Stimulated activated naive CD8-positive, alpha-beta T cell treated with anti-CD3 and anti-CD28 coated beads, Interleukin-15, amount 100 ng/mL, for 72 hours (primary cell): ENCODE data around the gene SLC30A3.
"Not testable (repeated sequence)": the region's sequence is repeated elsewhere in the genome, so short reads cannot be mapped to it uniquely, and the experiment has no call there.

Source experiments
- ATAC-seq: fragments of 150-1000 bp; cut with Tn5 transposase; 2 replicates; pipeline ENCODE4 v1.10.0; 2021; ENCODE audit warnings: mild to moderate bottlenecking, moderate library complexity
- DNase-seq, 2 donors: peaks; one replicate each; pipeline ENCODE4 v3.0.0; 2021 to 2022
- H3K27ac Mint-ChIP-seq, 2 donors: one replicate each; pipeline ENCODE4 v1.8.0; 2022; ENCODE audit warnings: mild to moderate bottlenecking in 2 of 2, mixed read lengths in 2 of 2, moderate library complexity in 2 of 2
- H3K27me3 Mint-ChIP-seq: one replicate; pipeline ENCODE4 v1.8.0; 2022; ENCODE audit warnings: mixed read lengths
- H3K4me1 Mint-ChIP-seq: one replicate; pipeline ENCODE4 v1.8.0; 2022; ENCODE audit warnings: mild to moderate bottlenecking, mixed read lengths
- H3K4me3 Mint-ChIP-seq, 2 donors: one replicate each; pipeline ENCODE4 v1.8.0; 2022; ENCODE audit warnings: mild to moderate bottlenecking in 2 of 2, mixed read lengths in 2 of 2, moderate library complexity in 1 of 2
- H3K9me3 Mint-ChIP-seq, 2 donors: one replicate each; pipeline ENCODE4 v1.8.0; 2022; ENCODE audit warnings: mixed read lengths in 2 of 2

The SLC30A3 gene, protein sequence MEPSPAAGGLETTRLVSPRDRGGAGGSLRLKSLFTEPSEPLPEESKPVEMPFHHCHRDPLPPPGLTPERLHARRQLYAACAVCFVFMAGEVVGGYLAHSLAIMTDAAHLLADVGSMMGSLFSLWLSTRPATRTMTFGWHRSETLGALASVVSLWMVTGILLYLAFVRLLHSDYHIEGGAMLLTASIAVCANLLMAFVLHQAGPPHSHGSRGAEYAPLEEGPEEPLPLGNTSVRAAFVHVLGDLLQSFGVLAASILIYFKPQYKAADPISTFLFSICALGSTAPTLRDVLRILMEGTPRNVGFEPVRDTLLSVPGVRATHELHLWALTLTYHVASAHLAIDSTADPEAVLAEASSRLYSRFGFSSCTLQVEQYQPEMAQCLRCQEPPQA

DNA sequence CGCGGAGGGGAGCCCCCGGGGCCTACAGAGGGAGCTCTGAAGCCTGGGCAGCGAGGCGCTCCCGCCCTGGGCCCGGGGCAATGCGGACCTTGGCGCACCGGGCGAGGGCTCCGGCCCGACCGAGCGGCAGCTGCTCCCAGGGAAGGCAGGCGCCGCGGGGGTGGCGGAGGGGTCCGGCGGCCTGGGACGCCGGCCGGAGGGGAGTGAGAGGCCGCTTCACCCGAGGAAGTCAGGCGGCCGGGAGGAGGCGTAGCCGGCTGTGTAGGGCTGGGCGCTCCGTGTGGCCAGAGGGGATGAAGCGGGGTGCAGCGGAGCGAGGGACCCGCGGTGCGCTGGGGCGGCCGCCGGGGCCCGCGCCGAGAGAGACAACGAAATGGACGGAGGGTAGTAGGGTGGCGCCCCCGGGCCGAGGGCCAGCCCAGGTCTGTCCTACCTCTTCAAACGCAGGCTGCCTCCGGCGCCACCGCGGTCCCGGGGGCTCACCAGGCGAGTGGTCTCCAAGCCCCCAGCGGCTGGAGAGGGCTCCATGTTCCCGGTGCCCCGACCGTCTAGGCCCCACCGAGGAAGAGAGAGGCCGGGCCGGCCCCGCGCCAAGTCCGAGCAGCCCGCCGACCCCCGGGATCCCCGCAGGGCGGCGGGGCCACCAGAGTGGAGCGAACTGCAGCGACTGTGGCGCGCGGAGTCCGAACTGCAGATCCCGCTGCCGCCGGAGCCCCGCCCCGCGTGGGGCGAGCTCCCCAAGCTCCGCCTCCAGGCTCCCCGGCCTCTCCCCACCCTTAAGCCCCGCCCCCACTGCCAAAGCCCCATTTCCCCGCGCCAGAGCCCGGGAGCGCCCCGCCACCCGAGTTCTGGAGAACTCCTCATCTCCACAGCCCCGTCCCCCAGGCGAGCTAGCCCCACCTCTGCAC is at the start of gene SLC30A3:
Gene SLC30A3, minus strand, starts transcription at position 669 of the 908 bp plus-strand sequence. Its CDS starts 141 bp downstream, at position 528.
- H3K4me1 Mint-ChIP-seq = peaks cover 26% of the 10 kb centered on the region
- peak; percentile 50 to 57 for DNase-seq
- no peaks in the 10 kb centered on the region for H3K9me3 Mint-ChIP-seq
- peak; percentile 59 for ATAC-seq
- peak within 1 kb of the TSS in 1 of 2 donors; percentile 76 for H3K27ac Mint-ChIP-seq
- peaks cover 43% of the 10 kb centered on the region for H3K27me3 Mint-ChIP-seq
- peak within 1 kb of the TSS; percentile 90 to 95 for H3K4me3 Mint-ChIP-seq

DNA sequence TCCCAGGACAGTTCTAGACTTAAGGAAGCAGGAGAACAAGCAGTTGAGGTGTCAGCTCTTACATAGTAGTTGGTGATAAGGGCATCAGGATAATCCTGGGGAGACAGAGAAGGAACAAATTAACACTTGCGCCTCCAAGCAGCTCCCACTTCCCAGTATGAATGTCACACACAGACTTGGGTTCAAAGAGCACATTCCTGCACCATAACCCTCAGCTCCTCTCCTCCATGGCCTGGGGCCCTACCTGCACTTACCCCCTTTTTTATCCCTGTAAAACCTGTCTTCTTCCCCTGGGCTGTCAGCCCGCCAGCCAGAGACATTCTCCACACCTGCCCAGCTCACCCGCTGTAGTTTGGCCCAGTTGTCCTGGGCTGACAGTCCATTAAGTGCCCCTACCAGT is 49.3 kb upstream of the SLC30A3 start:
- ATAC-seq (no peak), DNase-seq (no peak)
- no peak overlapping the region for H3K4me3 Mint-ChIP-seq
- H3K27me3 Mint-ChIP-seq = peaks cover 4% of the 10 kb centered on the region
- peaks cover 3% of the 10 kb centered on the region for H3K4me1 Mint-ChIP-seq
- no peak overlapping the region for H3K27ac Mint-ChIP-seq
- H3K9me3 Mint-ChIP-seq = no peaks in the 10 kb centered on the region

DNA sequence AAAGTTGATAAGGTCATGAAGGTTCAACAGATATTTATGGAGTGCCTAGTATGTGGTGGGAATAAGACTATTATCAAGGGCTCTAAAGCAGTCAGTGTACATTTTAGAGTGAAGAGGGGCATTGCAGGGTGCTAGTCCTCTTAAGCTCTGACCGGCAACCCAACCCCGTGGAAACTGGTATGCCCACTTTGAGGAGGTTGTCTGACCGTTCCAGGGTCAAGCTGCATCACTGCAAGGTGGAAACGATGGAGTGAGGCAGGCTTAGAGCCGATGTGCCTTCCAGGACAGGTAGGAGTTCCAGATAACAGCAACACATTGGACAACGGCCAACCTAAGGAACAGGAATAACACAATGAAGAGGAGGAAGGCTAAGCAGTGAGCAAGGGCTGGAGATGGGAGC is 46.8 kb upstream of the SLC30A3 start:
- Mint-ChIP-seq H3K9me3 (no peaks in the 10 kb centered on the region), H3K4me1 (peaks cover 16% of the 10 kb centered on the region), H3K27ac (no peak overlapping the region), H3K4me3 (no peak overlapping the region), H3K27me3 (peaks cover 29% of the 10 kb centered on the region)
- DNase-seq (no peak), ATAC-seq (no peak)

DNA sequence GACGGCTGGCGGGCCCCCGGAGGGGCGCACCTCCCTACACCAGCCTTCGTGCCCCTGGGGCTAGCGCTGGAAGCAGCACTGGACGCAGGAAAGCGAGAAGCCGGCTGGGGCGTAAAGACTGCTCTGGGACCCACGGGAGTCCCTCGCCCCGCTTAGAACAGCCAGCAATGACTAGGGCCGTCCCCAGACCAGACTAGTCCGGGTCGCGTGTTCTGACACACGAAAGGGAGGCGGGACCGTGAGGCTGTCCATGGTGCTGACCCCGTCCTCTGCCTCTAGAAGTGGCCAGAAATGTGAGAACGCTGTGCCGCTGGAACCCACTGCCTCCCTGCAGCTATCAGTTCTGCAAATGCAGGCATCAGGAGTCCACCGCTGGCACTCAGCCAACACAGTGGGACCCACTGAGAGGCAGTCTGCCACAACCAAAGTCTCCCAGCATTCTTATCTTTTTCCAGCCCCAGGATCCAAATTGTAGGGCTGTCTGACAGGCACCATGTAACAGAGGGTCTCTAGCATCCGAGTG is 45.6 kb upstream of the SLC30A3 start, which contains the start of gene UCN:
Gene UCN, minus strand, starts transcription at position 87 of the 523 bp plus-strand sequence. CDS start 550 bp downstream, outside the sequence.
- Mint-ChIP-seq H3K4me3 (peak within 1 kb of the TSS; percentile 69 to 79), H3K4me1 (peaks cover 16% of the 10 kb centered on the region), H3K27ac (no peak within 1 kb of the TSS), H3K27me3 (peaks cover 33% of the 10 kb centered on the region), H3K9me3 (no peaks in the 10 kb centered on the region)
- no peak for DNase-seq
- ATAC-seq = no peak

DNA sequence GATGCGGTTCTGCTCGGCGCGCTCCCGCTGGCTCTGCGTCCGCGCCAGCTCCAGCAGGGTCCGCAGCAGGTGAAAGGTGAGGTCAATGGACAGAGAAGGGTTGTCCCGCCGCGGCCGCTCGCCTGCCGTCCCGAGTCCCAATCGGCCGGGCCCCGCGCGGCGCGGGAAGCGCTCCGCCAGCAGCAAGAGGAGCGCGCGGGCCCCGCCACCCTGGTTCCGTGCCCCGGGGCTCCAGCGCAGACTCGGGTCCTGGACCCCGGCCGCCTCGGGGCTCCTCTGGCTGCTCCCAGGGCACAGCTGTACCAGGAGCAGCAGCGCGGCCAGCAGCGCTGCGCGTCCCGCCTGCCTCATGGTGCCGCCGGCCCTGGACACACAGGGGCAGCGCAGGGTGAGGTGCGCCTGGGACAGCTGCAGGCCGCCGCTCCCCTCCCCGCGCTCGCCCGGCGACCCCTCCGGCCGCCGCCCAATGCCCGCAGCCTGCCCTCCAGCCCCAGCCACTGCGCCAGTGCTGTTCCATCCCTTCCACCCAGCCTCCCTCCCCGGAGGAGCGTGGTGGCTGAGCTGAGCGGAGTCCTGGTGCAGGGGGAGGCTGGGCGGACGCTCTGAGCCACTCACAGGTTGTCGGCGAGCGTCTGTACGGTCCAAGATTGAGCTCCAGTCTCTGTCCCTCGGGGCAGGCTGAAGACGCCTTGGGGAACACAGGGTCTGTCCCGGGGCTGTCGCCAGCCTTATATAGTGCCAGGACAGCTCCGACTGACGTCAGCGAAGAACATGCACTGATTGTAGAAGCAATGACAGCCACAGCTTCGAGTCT is 44.9 kb upstream of the SLC30A3 start:
- ATAC-seq (peak; percentile 4), DNase-seq (no peak)
- Mint-ChIP-seq H3K27me3 (peaks cover 33% of the 10 kb centered on the region), H3K27ac (no peak overlapping the region), H3K4me3 (peak overlapping the region; percentile 69 to 79), H3K9me3 (no peaks in the 10 kb centered on the region), H3K4me1 (peaks cover 20% of the 10 kb centered on the region)

DNA sequence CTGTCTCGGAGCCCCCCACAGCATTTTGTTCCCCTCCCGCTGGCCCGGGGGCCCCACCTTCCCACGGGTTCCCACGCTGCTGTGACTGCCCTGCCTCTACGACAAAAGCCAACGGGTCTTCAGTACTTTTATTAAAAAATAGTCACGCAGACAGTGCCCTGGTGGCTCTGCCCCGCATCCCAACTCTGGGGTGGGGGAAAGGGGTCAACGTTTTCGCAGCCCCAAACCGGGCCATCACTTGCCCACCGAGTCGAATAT is 44.4 kb upstream of the SLC30A3 start:
- ATAC-seq = no peak
- peaks cover 22% of the 10 kb centered on the region for H3K4me1 Mint-ChIP-seq

DNA sequence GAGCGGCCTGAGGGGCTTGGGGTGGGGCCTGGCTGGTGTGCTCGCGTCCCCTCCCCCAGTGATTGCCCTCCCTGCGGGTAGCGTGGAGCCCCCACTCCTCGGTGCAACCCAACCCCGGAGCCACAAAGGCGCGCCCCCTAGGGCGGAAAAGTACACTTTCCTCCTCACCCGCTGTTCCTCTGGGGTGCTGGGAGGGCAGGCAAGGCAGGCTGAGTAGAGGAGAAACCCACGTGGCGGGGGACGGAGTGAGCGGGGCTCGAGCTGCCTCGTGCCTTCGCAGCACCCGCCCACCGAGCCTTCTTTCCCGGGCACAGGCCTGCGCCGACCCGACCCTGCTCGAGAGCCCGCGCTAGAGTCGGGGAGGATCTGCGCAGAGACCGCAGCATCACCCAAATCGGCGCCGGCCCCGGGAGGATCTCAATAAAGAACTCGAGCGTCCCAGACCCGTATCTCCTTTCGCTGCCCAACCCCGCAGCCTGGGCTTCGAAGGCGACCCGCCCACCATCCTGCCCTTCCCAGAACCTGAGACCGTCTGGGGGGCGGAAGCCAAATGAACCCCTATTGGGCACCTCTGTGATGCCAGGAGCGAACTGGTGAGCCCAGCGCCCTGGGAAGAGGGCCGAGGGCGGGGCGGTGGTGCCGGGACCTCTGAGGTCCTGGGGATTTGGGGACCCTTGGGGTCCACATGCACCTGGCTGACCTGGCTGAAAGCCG is 43.9 kb upstream of the SLC30A3 start:
- Mint-ChIP-seq H3K27me3 (peaks cover 33% of the 10 kb centered on the region), H3K4me1 (peaks cover 22% of the 10 kb centered on the region), H3K4me3 (peak overlapping the region; percentile 69 to 79), H3K27ac (peak overlapping the region in 1 of 2 donors; percentile 34), H3K9me3 (no peaks in the 10 kb centered on the region)
- ATAC-seq (peak; percentile 63), DNase-seq (peak; percentile 37 to 38)

More for the DNA sequence above, 44.4 kb upstream of the SLC30A3 start:
- Mint-ChIP-seq H3K4me3 (peak overlapping the region; percentile 69 to 79), H3K9me3 (no peaks in the 10 kb centered on the region), H3K27ac (no peak overlapping the region), H3K27me3 (peaks cover 33% of the 10 kb centered on the region)
- no peak for DNase-seq

DNA sequence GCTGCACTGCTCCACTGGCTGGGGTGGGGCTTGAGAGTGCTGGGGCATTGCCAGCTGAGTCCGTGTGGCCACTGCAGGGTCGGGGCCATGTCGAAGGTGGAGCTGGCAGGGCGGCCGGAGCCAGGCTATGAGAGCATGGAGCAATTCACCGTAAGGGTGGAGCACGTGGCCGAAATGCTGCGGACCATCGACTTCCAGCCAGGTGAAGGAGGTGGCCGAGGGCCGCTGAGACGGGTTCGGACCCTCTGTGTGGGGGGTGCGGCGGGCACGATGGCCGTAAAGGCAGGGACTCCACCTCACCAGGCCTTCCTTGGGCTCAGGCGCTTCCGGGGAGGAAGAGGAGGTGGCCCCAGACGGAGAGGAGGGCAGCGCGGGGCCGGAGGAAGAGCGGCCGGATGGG is 43.3 kb upstream of the SLC30A3 start:
- Mint-ChIP-seq H3K9me3 (no peaks in the 10 kb centered on the region), H3K4me3 (peak overlapping the region; percentile 66 to 79), H3K27me3 (peaks cover 33% of the 10 kb centered on the region), H3K27ac (peak overlapping the region in 1 of 2 donors; percentile 48), H3K4me1 (peaks cover 22% of the 10 kb centered on the region)
- peak; percentile 39 for ATAC-seq
- peak in 1 of 2 donors; percentile 32 for DNase-seq

DNA sequence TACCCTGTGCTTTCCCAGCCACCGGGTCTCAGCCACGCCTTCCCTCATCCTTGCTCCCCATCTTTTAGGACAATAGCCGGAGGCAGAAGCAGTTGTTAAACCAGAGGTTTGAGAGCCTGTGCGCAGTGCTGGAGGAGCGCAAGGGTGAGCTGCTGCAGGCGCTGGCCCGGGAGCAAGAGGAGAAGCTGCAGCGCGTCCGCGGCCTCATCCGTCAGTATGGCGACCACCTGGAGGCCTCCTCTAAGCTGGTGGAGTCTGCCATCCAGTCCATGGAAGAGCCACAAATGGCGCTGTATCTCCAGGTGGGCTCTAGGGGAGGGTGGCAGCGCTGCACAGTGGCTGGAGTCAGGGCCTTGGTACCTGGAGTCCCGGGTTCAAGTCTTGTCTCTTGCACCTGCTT is 42.7 kb upstream of the SLC30A3 start:
- DNase-seq (no peak), ATAC-seq (no peak)
- Mint-ChIP-seq H3K9me3 (no peaks in the 10 kb centered on the region), H3K27ac (no peak overlapping the region), H3K4me3 (peak overlapping the region in 1 of 2 donors; percentile 79), H3K27me3 (peaks cover 33% of the 10 kb centered on the region), H3K4me1 (peaks cover 22% of the 10 kb centered on the region)

DNA sequence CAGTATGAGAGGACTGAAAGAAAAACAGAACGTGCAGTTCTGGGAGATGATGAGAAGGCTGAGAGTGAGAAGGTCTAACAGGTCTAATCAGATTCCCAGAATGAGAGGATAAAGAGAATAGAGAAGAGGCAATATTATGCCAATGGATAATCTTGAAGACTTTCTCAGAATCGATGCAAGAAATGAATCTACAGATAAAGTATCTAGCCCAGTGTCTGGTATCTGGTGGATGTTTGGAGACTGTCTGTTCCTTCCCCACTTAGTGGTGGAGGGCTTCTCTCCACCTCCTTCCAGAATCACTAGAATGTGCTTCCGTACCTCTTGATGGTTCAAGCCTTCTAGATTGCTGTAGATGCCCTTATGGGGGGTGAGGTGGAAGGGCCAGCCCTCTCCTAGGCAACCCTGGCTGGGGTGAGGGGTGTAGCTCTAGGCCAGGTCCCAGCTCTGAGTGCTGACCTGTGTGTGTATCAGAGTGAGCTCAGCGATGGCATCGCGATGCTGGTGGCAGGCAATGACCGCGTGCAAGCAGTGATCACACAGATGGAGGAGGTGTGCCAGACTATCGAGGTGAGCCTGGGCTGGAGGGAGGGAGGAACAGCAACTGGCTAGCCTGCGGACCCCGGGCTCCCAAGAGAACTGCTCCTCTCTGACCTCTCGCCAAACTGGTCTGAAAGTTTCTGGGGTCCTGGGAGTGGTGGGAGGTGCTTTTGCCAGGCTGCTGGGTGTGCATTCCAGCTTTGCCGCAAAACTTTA is 41.8 kb upstream of the SLC30A3 start:
- Mint-ChIP-seq H3K27ac (no peak overlapping the region), H3K9me3 (no peaks in the 10 kb centered on the region), H3K27me3 (peaks cover 33% of the 10 kb centered on the region), H3K4me1 (peaks cover 22% of the 10 kb centered on the region), H3K4me3 (no peak overlapping the region)
- DNase-seq (no peak), ATAC-seq (no peak)

DNA sequence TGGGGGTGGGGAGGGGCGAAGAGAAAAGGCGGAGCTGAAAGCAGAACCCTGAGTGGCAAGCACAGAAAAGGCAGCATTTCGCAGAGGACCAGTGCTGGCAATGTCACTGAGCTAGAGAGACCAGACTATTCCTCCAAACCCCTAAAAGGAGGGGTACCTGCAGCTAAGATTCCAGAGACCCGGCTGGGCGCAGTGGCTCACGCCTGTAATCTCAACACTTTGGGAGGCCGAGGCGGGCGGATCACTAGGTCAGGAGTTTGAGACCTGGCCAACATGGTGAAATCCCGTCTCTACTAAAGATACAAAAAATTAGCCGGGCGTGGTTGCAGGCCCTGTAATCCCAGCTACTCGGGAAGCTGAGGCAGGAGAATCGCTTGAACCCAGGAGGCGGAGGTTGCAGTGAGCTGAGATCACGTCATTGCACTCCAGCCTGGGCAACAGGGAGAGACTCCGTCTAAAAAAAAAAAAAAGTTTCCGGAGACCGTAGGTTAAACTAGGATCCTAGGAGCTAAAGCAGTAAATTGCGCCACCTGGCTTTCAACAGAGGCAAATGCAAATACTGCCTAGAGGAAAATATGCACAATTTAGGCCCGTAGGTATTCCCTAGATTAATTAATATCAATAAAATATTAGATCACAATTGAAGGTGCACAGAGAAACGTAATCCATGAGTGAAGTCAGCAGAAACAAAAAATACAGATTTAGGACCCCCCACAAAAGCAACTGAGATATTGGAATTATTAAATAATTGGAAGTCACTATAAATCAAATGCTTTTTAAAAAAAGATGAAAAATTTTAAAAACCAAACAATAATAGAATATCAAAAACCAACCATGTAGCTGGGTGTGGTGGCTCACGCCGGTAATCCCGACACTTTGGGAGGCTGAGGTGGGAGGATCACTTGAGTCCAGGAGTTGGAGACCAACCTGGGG is 40.5 kb upstream of the SLC30A3 start:
- H3K4me1 Mint-ChIP-seq = peaks cover 22% of the 10 kb centered on the region
- peak overlapping the region in 1 of 2 donors; percentile 61 for H3K27ac Mint-ChIP-seq
- DNase-seq (peak; percentile 37 to 53), ATAC-seq (peak; percentile 58)
- peak overlapping the region; percentile 65 to 69 for H3K4me3 Mint-ChIP-seq
- H3K27me3 Mint-ChIP-seq = peaks cover 43% of the 10 kb centered on the region
- H3K9me3 Mint-ChIP-seq = no peaks in the 10 kb centered on the region

DNA sequence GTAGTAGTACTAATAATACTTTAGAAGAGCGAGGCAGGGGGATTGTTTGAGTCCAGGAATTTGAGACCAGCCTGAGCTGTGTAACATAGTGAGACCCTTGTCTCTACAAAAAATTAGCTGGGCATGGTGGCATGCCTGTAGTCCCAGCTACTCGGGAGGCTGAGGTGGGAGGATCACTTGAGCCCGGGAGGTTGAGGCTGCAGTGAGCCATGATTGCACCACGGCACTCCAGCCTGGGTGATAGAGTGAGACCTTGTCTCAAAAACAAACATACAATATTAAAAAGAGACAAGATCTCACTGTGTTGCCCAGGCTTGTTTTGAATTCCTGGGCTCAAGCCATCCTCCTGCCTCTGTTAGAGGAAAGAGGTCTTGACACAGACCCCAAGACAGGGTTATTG is 37.8 kb upstream of the SLC30A3 start:
- peaks cover 33% of the 10 kb centered on the region for H3K27me3 Mint-ChIP-seq
- H3K4me1 Mint-ChIP-seq, ATAC-seq, DNase-seq, H3K4me3 Mint-ChIP-seq, H3K9me3 Mint-ChIP-seq, H3K27ac Mint-ChIP-seq: not testable (repeated sequence)
